Astrocyte (in vitro differentiated cells and primary cell): Measurements from ENCODE around the gene RB1. TPM values are rescaled to one million over a fixed set of nuclear protein-coding genes. Genes with fewer than 3 reads are reported as not detected.
"Not testable (repeated sequence)": the region's sequence is repeated elsewhere in the genome, so short reads cannot be mapped to it uniquely, and the experiment has no call there.

ENCODE experiments used
- DNase-seq: peaks from one replicate; pipeline ENCODE4 v3.0.0-alpha.2; 2010; ENCODE audit warnings: low read depth
- FAIRE-seq: peaks from 2 replicates; lab custom pipeline; 2011; peaks lifted over from hg19 to GRCh38; lab: Jason Lieb, UNC
- H2AFZ ChIP-seq: 2 replicates; pipeline ENCODE4 v1.6.0; 2012; ENCODE audit warnings: low read depth, low read length, inconsistent platforms
- H3K27ac ChIP-seq: 2 replicates; pipeline ENCODE4 v1.5.1; 2011; ENCODE audit warnings: low read depth, low read length, inconsistent platforms
- H3K27me3 ChIP-seq: 2 replicates; pipeline ENCODE4 v1.6.0; 2011; ENCODE audit warnings: low read length, inconsistent platforms; ENCODE audit not compliant: insufficient read depth
- H3K36me3 ChIP-seq: 2 replicates; pipeline ENCODE4 v1.5.1; 2011; ENCODE audit warnings: low read length, inconsistent platforms; ENCODE audit not compliant: insufficient read depth
- H3K4me1 ChIP-seq: 2 replicates; pipeline ENCODE4 v1.5.1; 2011; ENCODE audit warnings: low read length, inconsistent platforms; ENCODE audit not compliant: insufficient read depth
- H3K4me2 ChIP-seq: 2 replicates; pipeline ENCODE4 v1.6.0; 2012; ENCODE audit warnings: low read length, inconsistent platforms
- H3K4me3 ChIP-seq: 2 replicates; pipeline ENCODE4 v1.5.1; 2011; ENCODE audit warnings: low read depth, mild to moderate bottlenecking, low read length, inconsistent platforms; ENCODE audit not compliant: insufficient read depth
- H3K79me2 ChIP-seq: 2 replicates; pipeline ENCODE4 v1.6.0; 2012; ENCODE audit warnings: mild to moderate bottlenecking, low read length, inconsistent platforms; ENCODE audit not compliant: insufficient read depth
- H3K9ac ChIP-seq: 2 replicates; pipeline ENCODE4 v1.6.0; 2012; ENCODE audit warnings: mild to moderate bottlenecking, low read length, inconsistent platforms
- H3K9me3 ChIP-seq: 2 replicates; pipeline ENCODE4 v1.5.1; 2012; ENCODE audit warnings: low read depth, mild to moderate bottlenecking, low read length, inconsistent platforms; ENCODE audit not compliant: insufficient read depth
- H4K20me1 ChIP-seq: 2 replicates; pipeline ENCODE4 v1.6.0; 2012; ENCODE audit warnings: low read length, inconsistent platforms; ENCODE audit not compliant: insufficient read depth
- H3K27ac Mint-ChIP-seq: one replicate; pipeline ENCODE4 v1.8.0; 2021; ENCODE audit warnings: mild to moderate bottlenecking, mixed read lengths; ENCODE audit not compliant: unreplicated experiment
- H3K27me3 Mint-ChIP-seq: one replicate; pipeline ENCODE4 v1.8.0; 2021; ENCODE audit warnings: low read depth, mixed read lengths; ENCODE audit not compliant: unreplicated experiment
- H3K36me3 Mint-ChIP-seq: one replicate; pipeline ENCODE4 v1.8.0; 2021; ENCODE audit warnings: low read depth, mixed read lengths; ENCODE audit not compliant: unreplicated experiment
- H3K4me1 Mint-ChIP-seq: one replicate; pipeline ENCODE4 v1.8.0; 2021; ENCODE audit warnings: low read depth, mixed read lengths; ENCODE audit not compliant: unreplicated experiment
- H3K4me3 Mint-ChIP-seq: one replicate; pipeline ENCODE4 v1.8.0; 2021; ENCODE audit warnings: mild to moderate bottlenecking, moderate library complexity, mixed read lengths; ENCODE audit not compliant: unreplicated experiment
- H3K9me3 Mint-ChIP-seq: one replicate; pipeline ENCODE4 v1.8.0; 2021; ENCODE audit warnings: mild to moderate bottlenecking, mixed read lengths; ENCODE audit not compliant: unreplicated experiment
- CTCF ChIP-seq: IDR thresholded peaks from 2 replicates; pipeline ENCODE4 v1.5.1; 2011; ENCODE audit warnings: low read depth, mild to moderate bottlenecking, inconsistent platforms, low read length, moderate library complexity; ENCODE audit not compliant: insufficient read depth
- EZH2 ChIP-seq: IDR thresholded peaks from 2 replicates; pipeline ENCODE4 v1.6.1; 2012; ENCODE audit warnings: mild to moderate bottlenecking, low read length, inconsistent platforms; ENCODE audit not compliant: insufficient read depth
- total RNA-seq: library from RNA; stranded (reverse); gene quantifications from 2 replicates; pipeline ENCODE4 v1.2.1, GENCODE V29; 2021

RB1 gene
- total RNA-seq, 1 donor from 2014 or later, result 32.7 TPM

- Mint-ChIP-seq H3K9me3 (peaks cover 6% of the 10 kb centered on the region), H3K4me3 (no peak overlapping the region), H3K27me3 (no peaks in the 10 kb centered on the region)
These were observed 50.0 kb downstream of the RB1 start for GRCh38 chr13:48353590-48353989.

GRCh38 chr13:48355524-48355923, 52.0 kb downstream of the RB1 start:
- H4K20me1 ChIP-seq, H3K4me1 Mint-ChIP-seq, FAIRE-seq, H3K4me3 ChIP-seq, H3K27ac Mint-ChIP-seq, H3K9ac ChIP-seq, H3K4me3 Mint-ChIP-seq, H3K27ac ChIP-seq, H3K27me3 Mint-ChIP-seq, H3K79me2 ChIP-seq, H3K27me3 ChIP-seq, H2AFZ ChIP-seq, H3K9me3 Mint-ChIP-seq, H3K9me3 ChIP-seq, H3K4me1 ChIP-seq, DNase-seq, H3K4me2 ChIP-seq, H3K36me3 ChIP-seq: not testable (repeated sequence)
- peaks cover 34% of the 10 kb centered on the region for H3K36me3 Mint-ChIP-seq

More at GRCh38 chr13:48353590-48353989, 50.0 kb downstream of the RB1 start:
- Histone ChIP-seq H3K4me2 (no peak overlapping the region), H3K27me3 (no peaks in the 10 kb centered on the region), H3K9me3 (no peaks in the 10 kb centered on the region), H2AFZ (no peak overlapping the region), H4K20me1 (no peaks in the 10 kb centered on the region), H3K27ac (no peak overlapping the region), H3K79me2 (no peaks in the 10 kb centered on the region), H3K4me1 (no peaks in the 10 kb centered on the region), H3K9ac (no peak overlapping the region), H3K4me3 (no peak overlapping the region), H3K36me3 (no peaks in the 10 kb centered on the region)
- DNase-seq (no peak), FAIRE-seq (no peak)
- peaks cover 35% of the 10 kb centered on the region for H3K36me3 Mint-ChIP-seq
- no peak for TF ChIP-seq CTCF
- TF ChIP-seq EZH2, result no peak
- no peak overlapping the region for H3K27ac Mint-ChIP-seq
- H3K4me1 Mint-ChIP-seq, result no peaks in the 10 kb centered on the region

- Mint-ChIP-seq H3K9me3 (peaks cover 6% of the 10 kb centered on the region), H3K36me3 (peaks cover 28% of the 10 kb centered on the region), H3K27ac (no peak overlapping the region), H3K27me3 (no peaks in the 10 kb centered on the region), H3K4me1 (no peaks in the 10 kb centered on the region), H3K4me3 (no peak overlapping the region)
- H3K27me3 ChIP-seq, result no peaks in the 10 kb centered on the region
- no peak overlapping the region for H3K4me2 ChIP-seq
- no peak for FAIRE-seq
- no peak overlapping the region for H3K9ac ChIP-seq
- H2AFZ ChIP-seq, result no peak overlapping the region
- H3K27ac ChIP-seq, result no peak overlapping the region
- no peaks in the 10 kb centered on the region for H3K36me3 ChIP-seq
- no peaks in the 10 kb centered on the region for H3K79me2 ChIP-seq
- no peak overlapping the region for H3K4me3 ChIP-seq
- no peak for DNase-seq
- TF ChIP-seq CTCF (no peak), EZH2 (no peak)
- no peaks in the 10 kb centered on the region for H4K20me1 ChIP-seq
- H3K4me1 ChIP-seq, result no peaks in the 10 kb centered on the region
- no peaks in the 10 kb centered on the region for H3K9me3 ChIP-seq
These were observed 53.2 kb downstream of the RB1 start for GRCh38 chr13:48356750-48357149.
